A549 (cell line): ENCODE results near the gene LRRC8E. TPM values are rescaled to one million over a fixed set of nuclear protein-coding genes. Genes with fewer than 3 reads are reported as not detected.

Source experiments
- ATAC-seq, 2 experiments: fragments of 200-7000 bp in 1 of 2; fragments of >200 bp in 1 of 2; cut with Nextera tagmentation in 1 of 2; cut with Tn5 transposase in 1 of 2; 3 replicates each; pipeline versions ENCODE4 v1.8.0 to v1.9.1; 2018 to 2020; ENCODE audit warnings: mild to moderate bottlenecking in 1 of 2, moderate library complexity in 1 of 2
- CTCF ChIA-PET: fragments of 300-600 bp; sonication (Branson Sonifier 250); formaldehyde crosslinking; extraction: SDS; loops from one replicate; lab custom pipeline; 2021; ENCODE audit warnings: antibody characterized with exemption, inconsistent platforms; lab: Yijun Ruan, JAX
- POLR2A ChIA-PET: fragments of 350-600 bp; formaldehyde crosslinking; extraction: SDS; loops from one replicate; lab custom pipeline; 2021; ENCODE audit warnings: antibody characterized with exemption, inconsistent platforms; lab: Yijun Ruan, JAX
- DNase-seq, 2 experiments: peaks; one replicate each; pipeline versions ENCODE4 v3.0.0 to v3.0.0-alpha.2; 2011 to 2016; ENCODE audit warnings: low read depth in 1 of 2, low spot score in 1 of 2
- FAIRE-seq: peaks from 2 replicates; lab custom pipeline; 2011; peaks lifted over from hg19 to GRCh38; lab: Jason Lieb, UNC
- H3K27ac ChIP-seq, 2 experiments: fragments of >200 bp; sonication (Bioruptor Twin); formaldehyde crosslinking; 3 replicates each; pipeline ENCODE4 v1.5.1; 2016 to 2017
- H3K4me1 ChIP-seq: fragments of >200 bp; sonication (Bioruptor Twin); formaldehyde crosslinking; 3 replicates; pipeline ENCODE4 v1.6.1; 2016
- H3K4me2 ChIP-seq: fragments of >200 bp; sonication (Bioruptor Twin); formaldehyde crosslinking; 3 replicates; pipeline ENCODE4 v1.6.1; 2016
- H3K4me3 ChIP-seq: fragments of >200 bp; sonication (Bioruptor Twin); formaldehyde crosslinking; 3 replicates; pipeline ENCODE4 v1.5.1; 2016
- H3K9me3 ChIP-seq: fragments of >200 bp; sonication (Bioruptor Twin); formaldehyde crosslinking; 3 replicates; pipeline ENCODE4 v1.6.1; 2016
- CBX2 ChIP-seq: fragments of 200-600 bp; sonication (generic); IDR thresholded peaks from 2 replicates; pipeline ENCODE4 v1.6.1; 2016; ENCODE audit warnings: low read depth, mild to moderate bottlenecking, borderline replicate concordance
- EHF ChIP-seq: fragments of 250-450 bp; sonication (Bioruptor Pico); IDR thresholded peaks from 2 replicates; pipeline ENCODE4 v1.5.0; 2020; ENCODE audit warnings: mild to moderate bottlenecking
- EP300 ChIP-seq, 2 experiments: fragments of >200 bp; sonication (Bioruptor Twin); formaldehyde crosslinking; IDR thresholded peaks; 2 replicates in 1 of 2; 3 replicates in 1 of 2; pipeline ENCODE4 v1.6.1; 2016 to 2017
- FOSL2 ChIP-seq, 2 experiments: fragments of 450-650 bp in 1 of 2; fragments of >200 bp in 1 of 2; sonication (Bioruptor Twin) in 1 of 2; formaldehyde crosslinking; IDR thresholded peaks; 2 replicates each; pipeline versions ENCODE4 v1.5.0 to v1.6.1; 2016 to 2020; ENCODE audit warnings: mild to moderate bottlenecking in 1 of 2, moderate library complexity in 1 of 2
- HEYL ChIP-seq: fragments of 250-450 bp; sonication (Bioruptor Pico); IDR thresholded peaks from 2 replicates; pipeline ENCODE4 v1.8.0; 2021; ENCODE audit warnings: mild to moderate bottlenecking, moderate library complexity
- HOXB13 ChIP-seq: fragments of 250-450 bp; sonication (Bioruptor Pico); IDR thresholded peaks from 2 replicates; pipeline ENCODE4 v1.5.0; 2020; ENCODE audit warnings: low read depth, mild to moderate bottlenecking, moderate library complexity
- JUNB ChIP-seq: fragments of >200 bp; sonication (Bioruptor Twin); formaldehyde crosslinking; IDR thresholded peaks from 2 replicates; pipeline ENCODE4 v1.6.1; 2016
- MAFK ChIP-seq: fragments of 450-650 bp; IDR thresholded peaks from 2 replicates; pipeline ENCODE4 v1.6.1; 2014; ENCODE audit not compliant: partially characterized antibody
- MAZ ChIP-seq: fragments of 150-350 bp; IDR thresholded peaks from 2 replicates; pipeline ENCODE4 v1.6.1; 2014; ENCODE audit warnings: antibody characterized with exemption, low read depth, low read length, borderline replicate concordance
- NFE2L2 ChIP-seq: fragments of 150-350 bp; conservative IDR thresholded peaks from 2 replicates; pipeline ENCODE4 v1.6.1; 2014; ENCODE audit warnings: low read length
- RARB ChIP-seq: fragments of 250-450 bp; sonication (Bioruptor Pico); IDR thresholded peaks from 2 replicates; pipeline ENCODE4 v1.8.0; 2021; ENCODE audit warnings: mild to moderate bottlenecking, moderate library complexity
- SMC3 ChIP-seq: fragments of >200 bp; sonication (Bioruptor Twin); formaldehyde crosslinking; IDR thresholded peaks from 3 replicates; pipeline ENCODE4 v1.6.1; 2018; ENCODE audit warnings: inconsistent platforms
- ZFP36 ChIP-seq: fragments of 450-650 bp; IDR thresholded peaks from 2 replicates; pipeline ENCODE4 v1.6.1; 2014; ENCODE audit warnings: borderline replicate concordance; ENCODE audit not compliant: partially characterized antibody
- ZNF302 ChIP-seq: fragments of 250-450 bp; sonication (Bioruptor Pico); IDR thresholded peaks from 2 replicates; pipeline ENCODE4 v1.9.0; 2021; ENCODE audit warnings: inconsistent platforms, mild to moderate bottlenecking, moderate library complexity
- WGBS: methylation state at CpG from one replicate; pipeline ENCODE4 v1.1.6; 2017; ENCODE audit errors: missing lambda C conversion rate; 5-methylcytosine and 5-hydroxymethylcytosine counted together
- polyA plus RNA-seq, 4 experiments: library from polyadenylated mRNA; depleted of rRNA in 3 of 4; stranded (reverse); fragments of >200 nt; fragmentation: RNase III in 1 of 4; extraction: RNeasy Plus Mini Kit Qiagen cat#74134 plus additional on column Dnase treatment in 1 of 4; gene quantifications; 2 replicates in 3 of 4; 3 replicates in 1 of 4; pipeline ENCODE4 v1.2.3, GENCODE V29; 2011 to 2017
- TF ChIP-seq, protein P1 (sequence below): fragments of 200-600 bp; sonication (generic); IDR thresholded peaks from 2 replicates; pipeline ENCODE4 v1.6.1; 2016; ENCODE audit warnings: antibody characterized with exemption, mild to moderate bottlenecking, moderate library complexity
- TF ChIP-seq, protein P2 (sequence below): IDR thresholded peaks from 2 replicates; pipeline ENCODE4 v1.6.1; 2012; ENCODE audit warnings: low read depth, borderline replicate concordance
- TF ChIP-seq, protein P3 (sequence below): fragments of 250-450 bp; sonication (Bioruptor Pico); IDR thresholded peaks from 2 replicates; pipeline ENCODE4 v1.5.0; 2020; ENCODE audit warnings: low read depth, mild to moderate bottlenecking, moderate library complexity
- TF ChIP-seq, protein P4 (sequence below): fragments of 450-650 bp; IDR thresholded peaks from 2 replicates; pipeline ENCODE4 v1.6.1; 2014; ENCODE audit warnings: antibody characterized with exemption
- TF ChIP-seq, protein P5 (sequence below): fragments of 250-450 bp; sonication (Bioruptor Pico); IDR thresholded peaks from 2 replicates; pipeline ENCODE4 v1.5.0; 2021; ENCODE audit warnings: mild to moderate bottlenecking, moderate library complexity, borderline replicate concordance

Gene LRRC8E
- polyA plus RNA-seq, 2 of the 4 experiments (the other 2 are of a cell fraction) = 4.0 to 4.4 TPM

DNA sequence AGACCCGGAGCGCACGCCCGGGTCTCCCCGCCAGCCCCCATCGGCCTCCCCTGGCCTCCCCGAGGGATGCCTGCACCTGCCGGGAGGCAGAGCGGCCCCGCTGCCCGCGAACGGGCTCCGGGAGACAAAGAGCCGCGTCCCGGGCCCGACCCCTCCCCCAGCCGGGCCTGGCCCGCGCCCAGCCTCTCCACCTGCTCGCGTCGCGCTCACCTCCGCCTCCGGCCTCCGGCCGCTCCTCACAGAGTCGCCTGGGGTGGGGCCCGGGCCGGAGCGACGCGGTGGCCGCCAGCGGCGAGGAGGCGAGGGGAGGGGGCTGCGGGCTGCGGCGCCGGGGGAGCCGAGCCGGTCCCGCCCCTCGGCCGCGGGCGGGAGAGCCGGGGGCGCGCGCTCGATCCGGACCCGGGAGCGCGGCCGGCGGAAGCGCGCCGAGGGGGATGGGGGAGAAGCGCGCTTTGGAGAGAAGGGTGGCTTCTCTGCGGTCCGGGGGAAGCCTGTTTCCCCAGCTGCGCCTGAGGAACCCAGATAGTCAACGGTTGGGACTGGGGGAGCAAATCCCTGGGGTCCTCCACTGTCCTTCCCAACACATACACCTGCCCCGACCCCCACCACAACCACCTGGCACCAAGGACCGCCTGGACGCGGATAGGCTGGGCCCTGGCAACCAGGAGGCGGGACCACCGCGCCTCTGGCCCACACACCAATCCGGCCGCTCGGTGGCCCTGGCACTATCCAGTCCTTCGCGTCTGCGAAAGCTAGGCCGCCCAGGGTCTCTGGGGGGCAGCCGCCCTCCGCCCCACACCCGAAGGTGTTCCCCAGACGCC lies 14.0 kb upstream of the LRRC8E start, which contains the start of gene PRR36:
Gene PRR36 (minus strand): TSS at position 315 of the 821 bp plus-strand sequence. CDS start 701 bp downstream, outside the sequence.
- WGBS = 4% methylated on average over 4 of the region's 88 CpGs
- Histone ChIP-seq H3K4me2 (peak within 1 kb of the TSS; percentile 99), H3K4me3 (peak within 1 kb of the TSS; percentile 86), H3K27ac (peak within 1 kb of the TSS; percentile 78 to 87)
- ChIA-PET CTCF (interaction anchor here (1.1 kb wide), 2 partner anchors 21 to 28 kb away, joined by 3 to 5 read pairs; no protein-coding TSS in a partner anchor), POLR2A (interaction anchor here (1.0 kb wide), 1 partner anchor 14 kb away, joined by 3 read pairs; the partner anchor contains the start of gene LRRC8E)
- ATAC-seq = peak in 1 of 2 experiments; percentile 16; a peak in 1 of 6 replicates
- TF ChIP-seq MAZ (no peak), EP300 (IDR thresholded peaks at IDR 0.05) (no peak), CBX2 (no peak), JUNB (no peak), SMC3 (no peak), RARB (CRISPR knock-in tag) (no peak), MAFK (no peak), FOSL2 (IDR thresholded peaks at IDR 0.05) (no peak), FOSL2 (CRISPR knock-in tag; IDR thresholded peaks at IDR 0.05) (no peak), HEYL (CRISPR knock-in tag) (no peak), ZNF302 (CRISPR knock-in tag) (no peak), EHF (no peak), ZFP36 (no peak), HOXB13 (CRISPR knock-in tag) (no peak), NFE2L2 (no peak)
- TF ChIP-seq, protein P1, sequence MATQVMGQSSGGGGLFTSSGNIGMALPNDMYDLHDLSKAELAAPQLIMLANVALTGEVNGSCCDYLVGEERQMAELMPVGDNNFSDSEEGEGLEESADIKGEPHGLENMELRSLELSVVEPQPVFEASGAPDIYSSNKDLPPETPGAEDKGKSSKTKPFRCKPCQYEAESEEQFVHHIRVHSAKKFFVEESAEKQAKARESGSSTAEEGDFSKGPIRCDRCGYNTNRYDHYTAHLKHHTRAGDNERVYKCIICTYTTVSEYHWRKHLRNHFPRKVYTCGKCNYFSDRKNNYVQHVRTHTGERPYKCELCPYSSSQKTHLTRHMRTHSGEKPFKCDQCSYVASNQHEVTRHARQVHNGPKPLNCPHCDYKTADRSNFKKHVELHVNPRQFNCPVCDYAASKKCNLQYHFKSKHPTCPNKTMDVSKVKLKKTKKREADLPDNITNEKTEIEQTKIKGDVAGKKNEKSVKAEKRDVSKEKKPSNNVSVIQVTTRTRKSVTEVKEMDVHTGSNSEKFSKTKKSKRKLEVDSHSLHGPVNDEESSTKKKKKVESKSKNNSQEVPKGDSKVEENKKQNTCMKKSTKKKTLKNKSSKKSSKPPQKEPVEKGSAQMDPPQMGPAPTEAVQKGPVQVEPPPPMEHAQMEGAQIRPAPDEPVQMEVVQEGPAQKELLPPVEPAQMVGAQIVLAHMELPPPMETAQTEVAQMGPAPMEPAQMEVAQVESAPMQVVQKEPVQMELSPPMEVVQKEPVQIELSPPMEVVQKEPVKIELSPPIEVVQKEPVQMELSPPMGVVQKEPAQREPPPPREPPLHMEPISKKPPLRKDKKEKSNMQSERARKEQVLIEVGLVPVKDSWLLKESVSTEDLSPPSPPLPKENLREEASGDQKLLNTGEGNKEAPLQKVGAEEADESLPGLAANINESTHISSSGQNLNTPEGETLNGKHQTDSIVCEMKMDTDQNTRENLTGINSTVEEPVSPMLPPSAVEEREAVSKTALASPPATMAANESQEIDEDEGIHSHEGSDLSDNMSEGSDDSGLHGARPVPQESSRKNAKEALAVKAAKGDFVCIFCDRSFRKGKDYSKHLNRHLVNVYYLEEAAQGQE = no peak
- TF ChIP-seq, protein P2, sequence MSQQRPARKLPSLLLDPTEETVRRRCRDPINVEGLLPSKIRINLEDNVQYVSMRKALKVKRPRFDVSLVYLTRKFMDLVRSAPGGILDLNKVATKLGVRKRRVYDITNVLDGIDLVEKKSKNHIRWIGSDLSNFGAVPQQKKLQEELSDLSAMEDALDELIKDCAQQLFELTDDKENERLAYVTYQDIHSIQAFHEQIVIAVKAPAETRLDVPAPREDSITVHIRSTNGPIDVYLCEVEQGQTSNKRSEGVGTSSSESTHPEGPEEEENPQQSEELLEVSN = no peak
- TF ChIP-seq, protein P3, sequence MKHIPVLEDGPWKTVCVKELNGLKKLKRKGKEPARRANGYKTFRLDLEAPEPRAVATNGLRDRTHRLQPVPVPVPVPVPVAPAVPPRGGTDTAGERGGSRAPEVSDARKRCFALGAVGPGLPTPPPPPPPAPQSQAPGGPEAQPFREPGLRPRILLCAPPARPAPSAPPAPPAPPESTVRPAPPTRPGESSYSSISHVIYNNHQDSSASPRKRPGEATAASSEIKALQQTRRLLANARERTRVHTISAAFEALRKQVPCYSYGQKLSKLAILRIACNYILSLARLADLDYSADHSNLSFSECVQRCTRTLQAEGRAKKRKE = no peak
- TF ChIP-seq, protein P4, sequence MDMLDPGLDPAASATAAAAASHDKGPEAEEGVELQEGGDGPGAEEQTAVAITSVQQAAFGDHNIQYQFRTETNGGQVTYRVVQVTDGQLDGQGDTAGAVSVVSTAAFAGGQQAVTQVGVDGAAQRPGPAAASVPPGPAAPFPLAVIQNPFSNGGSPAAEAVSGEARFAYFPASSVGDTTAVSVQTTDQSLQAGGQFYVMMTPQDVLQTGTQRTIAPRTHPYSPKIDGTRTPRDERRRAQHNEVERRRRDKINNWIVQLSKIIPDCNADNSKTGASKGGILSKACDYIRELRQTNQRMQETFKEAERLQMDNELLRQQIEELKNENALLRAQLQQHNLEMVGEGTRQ = no peak
- TF ChIP-seq, protein P5, sequence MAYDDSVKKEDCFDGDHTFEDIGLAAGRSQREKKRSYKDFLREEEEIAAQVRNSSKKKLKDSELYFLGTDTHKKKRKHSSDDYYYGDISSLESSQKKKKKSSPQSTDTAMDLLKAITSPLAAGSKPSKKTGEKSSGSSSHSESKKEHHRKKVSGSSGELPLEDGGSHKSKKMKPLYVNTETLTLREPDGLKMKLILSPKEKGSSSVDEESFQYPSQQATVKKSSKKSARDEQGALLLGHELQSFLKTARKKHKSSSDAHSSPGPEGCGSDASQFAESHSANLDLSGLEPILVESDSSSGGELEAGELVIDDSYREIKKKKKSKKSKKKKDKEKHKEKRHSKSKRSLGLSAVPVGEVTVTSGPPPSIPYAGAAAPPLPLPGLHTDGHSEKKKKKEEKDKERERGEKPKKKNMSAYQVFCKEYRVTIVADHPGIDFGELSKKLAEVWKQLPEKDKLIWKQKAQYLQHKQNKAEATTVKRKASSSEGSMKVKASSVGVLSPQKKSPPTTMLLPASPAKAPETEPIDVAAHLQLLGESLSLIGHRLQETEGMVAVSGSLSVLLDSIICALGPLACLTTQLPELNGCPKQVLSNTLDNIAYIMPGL (CRISPR knock-in tag) = no peak
- TF ChIP-seq, all 56 proteins: peak for 0
- peaks cover 27% of the 10 kb centered on the region for H3K4me1 ChIP-seq
- H3K9me3 ChIP-seq = no peaks in the 10 kb centered on the region
- FAIRE-seq (no peak), DNase-seq (peak in 1 of 2 experiments; percentile 56)
